Fibroblast of pulmonary artery (primary cell): ENCODE results near the gene ZKSCAN5.
A peak's percentile ranks its signal among the peaks of the same experiment; 100 is the strongest.

Source experiments
- DNase-seq: peaks from one replicate; pipeline ENCODE4 v3.0.0-alpha.2; 2010; ENCODE audit warnings: low read depth
- H3K4me3 ChIP-seq: replicated peaks from 2 replicates; pipeline ENCODE4 v1.5.1; 2011; ENCODE audit warnings: low read depth, mild to moderate bottlenecking, control low read depth, low read length, moderate library complexity
- TF ChIP-seq, protein P1 (sequence below): IDR thresholded peaks from 2 replicates; pipeline ENCODE4 v1.5.1; 2011; ENCODE audit warnings: mild to moderate bottlenecking, control low read depth, low read length, inconsistent platforms; ENCODE audit errors: missing control alignments

ZKSCAN5 gene

DNA sequence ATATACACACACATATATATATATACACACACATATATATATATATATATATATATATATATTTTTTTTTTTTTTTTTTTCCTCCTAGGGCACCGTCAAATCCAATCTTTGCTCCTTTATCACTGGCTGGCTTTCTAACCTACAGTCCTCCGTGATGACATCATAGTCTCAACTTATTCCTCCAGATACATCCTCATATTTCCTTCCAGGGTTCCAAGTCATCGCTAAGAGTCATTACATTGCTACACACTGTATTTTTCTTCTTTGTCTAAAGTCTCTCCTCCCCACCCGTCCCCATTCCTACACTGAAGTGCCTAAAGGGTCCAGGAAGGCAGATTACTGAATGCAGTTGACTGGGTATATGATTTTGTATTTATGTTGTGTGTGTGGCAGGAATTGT, 48.6 kb downstream of the ZKSCAN5 start:
- DNase-seq = no peak
- no peak overlapping the region for H3K4me3 ChIP-seq
- TF ChIP-seq, protein P1, sequence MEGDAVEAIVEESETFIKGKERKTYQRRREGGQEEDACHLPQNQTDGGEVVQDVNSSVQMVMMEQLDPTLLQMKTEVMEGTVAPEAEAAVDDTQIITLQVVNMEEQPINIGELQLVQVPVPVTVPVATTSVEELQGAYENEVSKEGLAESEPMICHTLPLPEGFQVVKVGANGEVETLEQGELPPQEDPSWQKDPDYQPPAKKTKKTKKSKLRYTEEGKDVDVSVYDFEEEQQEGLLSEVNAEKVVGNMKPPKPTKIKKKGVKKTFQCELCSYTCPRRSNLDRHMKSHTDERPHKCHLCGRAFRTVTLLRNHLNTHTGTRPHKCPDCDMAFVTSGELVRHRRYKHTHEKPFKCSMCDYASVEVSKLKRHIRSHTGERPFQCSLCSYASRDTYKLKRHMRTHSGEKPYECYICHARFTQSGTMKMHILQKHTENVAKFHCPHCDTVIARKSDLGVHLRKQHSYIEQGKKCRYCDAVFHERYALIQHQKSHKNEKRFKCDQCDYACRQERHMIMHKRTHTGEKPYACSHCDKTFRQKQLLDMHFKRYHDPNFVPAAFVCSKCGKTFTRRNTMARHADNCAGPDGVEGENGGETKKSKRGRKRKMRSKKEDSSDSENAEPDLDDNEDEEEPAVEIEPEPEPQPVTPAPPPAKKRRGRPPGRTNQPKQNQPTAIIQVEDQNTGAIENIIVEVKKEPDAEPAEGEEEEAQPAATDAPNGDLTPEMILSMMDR = no peak

DNA sequence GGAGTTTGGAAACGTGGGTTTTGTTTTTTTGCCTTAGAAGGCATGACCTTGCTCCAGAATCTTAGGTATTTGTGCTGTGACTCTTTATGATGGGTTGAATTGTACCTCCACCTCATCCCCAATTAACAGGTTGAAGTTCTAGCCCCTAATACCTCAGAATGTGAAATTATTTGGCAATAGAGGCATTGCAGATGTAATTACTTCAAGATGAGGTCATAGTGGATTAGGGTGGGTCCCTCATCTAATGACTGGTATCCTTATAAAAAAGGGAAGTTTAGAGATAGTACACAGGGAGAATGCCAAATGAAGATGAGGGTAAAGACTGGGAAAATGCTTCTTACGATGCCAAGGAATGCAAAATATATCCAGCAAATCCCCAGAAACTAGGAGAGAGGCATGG, 50.5 kb downstream of the ZKSCAN5 start:
- TF ChIP-seq, protein P1 = no peak
- no peak overlapping the region for H3K4me3 ChIP-seq

DNA sequence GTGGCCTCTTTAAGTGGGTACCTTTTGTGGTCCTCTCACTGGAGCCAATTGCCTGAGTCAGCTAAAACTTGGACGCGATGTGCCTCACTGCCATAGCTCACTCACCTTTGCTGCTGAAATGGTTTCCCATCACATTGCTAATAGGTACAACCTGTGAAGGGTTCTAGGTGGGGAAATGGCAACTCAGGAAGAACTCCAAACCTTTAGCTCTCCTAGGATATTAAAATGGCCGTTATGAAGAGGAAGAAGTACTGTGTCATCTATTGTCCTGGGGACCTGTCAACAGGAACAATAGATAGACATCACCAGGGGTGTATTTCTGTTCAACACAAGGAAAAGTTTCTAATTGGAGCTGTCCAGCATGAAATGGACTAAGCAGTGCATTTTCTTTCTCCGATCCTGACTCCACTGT, 52.7 kb downstream of the ZKSCAN5 start:
- TF ChIP-seq, protein P1 = no peak

More for the DNA sequence above, 50.5 kb downstream of the ZKSCAN5 start:
- DNase-seq = no peak

DNA sequence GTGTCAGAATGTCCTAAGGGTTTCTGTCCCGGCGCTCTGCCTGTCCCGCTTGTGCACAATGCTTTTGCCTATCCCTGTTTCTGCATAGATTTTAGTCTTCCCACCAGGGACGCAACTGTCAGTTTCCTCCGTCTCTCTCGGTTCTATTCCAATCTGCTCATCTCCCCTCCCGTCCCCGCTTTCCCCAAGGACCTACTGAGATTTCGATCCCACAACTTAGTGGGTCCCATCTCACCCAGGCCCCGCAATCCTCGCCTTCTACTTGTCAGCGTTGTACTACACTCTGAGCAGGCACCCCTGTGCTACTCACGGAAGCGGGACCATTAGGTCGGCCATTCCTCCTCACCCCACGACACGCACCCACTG, 53.5 kb downstream of the ZKSCAN5 start:
- H3K4me3 ChIP-seq = peak overlapping the region; percentile 94
- TF ChIP-seq, protein P1 = no peak
- DNase-seq = no peak

More for the DNA sequence above, 52.7 kb downstream of the ZKSCAN5 start:
- peak; percentile 15 for DNase-seq
- H3K4me3 ChIP-seq = peak overlapping the region; percentile 94

DNA sequence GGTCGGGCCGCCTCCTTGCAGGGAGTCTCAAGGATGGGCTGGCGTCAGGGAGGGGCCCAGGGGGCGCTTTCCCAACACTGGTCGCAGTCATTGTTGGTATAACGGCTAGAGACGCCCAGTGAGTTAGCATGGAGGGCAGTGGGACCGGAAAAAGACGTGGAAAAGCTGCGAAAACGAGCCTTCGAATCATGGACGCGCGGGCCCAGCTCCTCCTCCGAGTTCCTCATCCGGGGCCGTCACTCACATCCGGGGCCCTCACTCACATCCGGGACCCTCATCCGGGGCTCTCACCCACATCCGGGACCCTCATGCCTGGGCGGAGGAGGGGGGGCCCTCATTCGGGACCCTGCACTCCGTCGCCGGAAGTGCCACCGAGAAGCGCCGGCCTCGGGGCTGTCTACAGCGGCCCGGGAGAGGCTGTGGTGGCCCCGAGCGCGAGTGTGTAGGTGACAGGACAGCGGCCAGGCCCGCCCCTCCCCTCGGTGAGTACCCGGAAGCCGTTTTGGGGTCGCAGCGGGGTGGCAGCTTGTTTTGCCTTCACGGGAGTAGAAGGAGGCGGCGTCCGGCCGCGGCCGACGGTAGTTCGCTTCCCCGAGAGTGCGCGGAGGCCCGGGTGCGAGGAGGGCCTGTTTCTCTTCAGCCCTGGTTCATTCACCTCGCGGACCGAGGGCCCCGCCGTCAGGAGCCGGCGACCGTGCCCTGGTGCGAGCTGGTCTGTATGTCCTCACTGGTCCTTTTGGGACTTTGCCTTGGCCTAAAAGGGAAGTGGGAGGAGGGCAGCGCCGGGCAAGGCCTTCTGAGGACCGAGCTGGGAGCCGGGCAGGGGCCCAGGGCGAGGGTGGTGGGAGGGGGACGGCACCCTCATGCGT, 54.1 kb downstream of the ZKSCAN5 start, which contains the start of gene ZNF655:
TSS of gene ZNF655 (plus strand) at position 337 of the 869 bp plus-strand sequence. CDS start 1,918 bp downstream, outside the sequence.
- H3K4me3 ChIP-seq = peak within 1 kb of the TSS; percentile 94
- TF ChIP-seq, protein P1 = no peak
- peak; percentile 82 for DNase-seq

DNA sequence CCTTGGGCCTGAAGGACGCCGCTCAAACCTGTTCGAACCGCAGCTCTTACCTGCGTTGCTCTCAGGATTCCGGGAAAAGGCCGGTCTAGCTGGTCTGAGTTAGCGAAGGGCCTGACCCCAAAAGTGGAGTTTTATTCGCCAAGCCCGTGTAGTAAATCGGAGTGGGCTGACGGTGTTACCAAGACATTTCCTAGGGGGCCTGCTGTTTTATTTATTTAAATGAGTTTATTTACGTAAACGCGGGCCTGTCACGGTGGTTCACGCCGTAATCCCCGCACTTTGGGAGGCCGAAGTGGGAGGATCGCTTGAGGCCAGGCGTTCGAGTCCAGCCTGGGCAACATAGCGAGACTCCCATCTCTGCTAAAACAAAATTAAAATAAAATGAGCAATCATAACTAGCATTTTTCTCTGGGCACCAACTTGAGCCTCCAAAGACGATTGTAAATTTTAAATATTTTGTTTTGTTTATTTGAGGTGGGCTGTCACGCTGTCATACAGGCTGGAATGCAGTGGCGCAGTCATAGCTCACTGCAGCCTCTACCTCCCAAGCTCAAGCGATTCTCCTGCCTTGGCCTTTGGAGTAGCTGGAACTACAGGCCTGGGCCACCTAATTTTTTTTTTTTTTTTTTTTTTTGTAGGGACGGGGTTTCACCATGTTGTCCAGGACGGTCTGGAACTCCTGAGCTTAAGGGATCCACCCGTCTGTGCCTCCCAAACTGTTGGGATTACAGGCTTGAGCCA, 54.9 kb downstream of the ZKSCAN5 start:
- TF ChIP-seq, protein P1 = no peak
- DNase-seq = peak; percentile 25
- peak overlapping the region; percentile 94 for H3K4me3 ChIP-seq
